EH (cell line): ENCODE measurements around the gene SCN5A.

Experiments used
- DNase-seq: peaks from one replicate; pipeline ENCODE4 v3.0.0-alpha.2; 2015; ENCODE audit warnings: low read depth

The SCN5A gene

DNA sequence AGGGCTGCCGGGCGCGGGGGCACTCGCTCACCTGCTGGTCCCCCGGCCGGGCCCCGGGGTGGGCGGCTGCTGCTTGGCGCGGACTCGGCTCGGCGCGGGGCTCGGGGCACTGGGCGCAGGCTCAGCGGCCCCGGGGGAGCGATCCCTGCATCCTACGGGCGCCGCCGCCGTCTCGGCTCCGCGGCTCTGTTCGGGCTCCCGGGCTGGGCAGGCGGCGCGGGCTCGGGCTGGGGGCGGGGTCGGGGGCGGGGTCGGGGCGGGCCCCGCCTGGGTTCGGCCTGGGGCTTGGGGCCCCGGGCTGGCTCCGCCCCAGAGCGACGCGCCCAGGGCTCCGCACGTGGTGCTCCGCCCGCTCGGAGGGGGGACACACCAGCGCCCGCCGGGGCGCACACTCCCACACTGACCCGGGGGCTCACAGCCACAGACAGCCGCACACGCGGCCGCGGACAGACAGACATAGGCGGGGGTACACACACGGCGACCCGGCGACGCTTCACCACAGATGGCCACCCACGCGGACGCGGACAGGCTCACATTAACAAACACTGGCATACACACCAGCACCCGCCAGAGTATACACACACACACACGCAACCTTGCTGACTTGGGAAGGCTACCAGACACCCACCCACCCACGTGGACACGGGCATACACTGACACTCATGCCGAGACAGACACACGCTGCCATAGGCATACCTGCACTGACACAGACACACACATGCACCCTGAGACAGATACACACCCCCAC is at the start of gene SCN5A:
SCN5A (minus strand) TSS at position 188 of the 748 bp plus-strand sequence. CDS start 16,380 bp downstream, outside the sequence.
- peak; percentile 47 for DNase-seq

GRCh38 chr3:38698760-38699159 is 49.3 kb upstream of the SCN5A start:
- no peak for DNase-seq

GRCh38 chr3:38698061-38698460 is 48.6 kb upstream of the SCN5A start:
- DNase-seq: no peak

- DNase-seq: no peak
Measured at GRCh38 chr3:38696034-38696433, 46.5 kb upstream of the SCN5A start.

GRCh38 chr3:38690185-38690584 is 40.7 kb upstream of the SCN5A start:
- DNase-seq: peak; percentile 11

DNA sequence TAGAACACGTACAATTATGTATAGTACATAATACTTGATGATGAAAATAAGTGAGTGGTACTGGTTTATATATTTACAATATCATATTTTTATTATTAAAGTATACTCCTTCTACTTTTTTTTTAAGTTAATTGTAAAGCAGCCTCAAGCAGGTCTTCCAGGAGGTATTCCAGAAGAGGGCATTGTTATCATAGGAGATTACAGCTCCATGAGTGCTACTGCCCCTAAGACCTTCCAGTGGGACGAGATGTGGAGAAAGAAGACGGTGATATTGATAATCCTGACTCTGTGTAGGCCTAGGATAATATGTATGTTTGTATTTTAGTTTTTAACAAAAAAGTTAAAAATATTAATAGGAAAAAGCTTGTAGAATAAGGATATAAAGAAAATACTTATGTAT is 40.3 kb upstream of the SCN5A start:
- DNase-seq: peak; percentile 17

- DNase-seq: no peak
Measured at GRCh38 chr3:38689346-38689745, 39.9 kb upstream of the SCN5A start.

DNA sequence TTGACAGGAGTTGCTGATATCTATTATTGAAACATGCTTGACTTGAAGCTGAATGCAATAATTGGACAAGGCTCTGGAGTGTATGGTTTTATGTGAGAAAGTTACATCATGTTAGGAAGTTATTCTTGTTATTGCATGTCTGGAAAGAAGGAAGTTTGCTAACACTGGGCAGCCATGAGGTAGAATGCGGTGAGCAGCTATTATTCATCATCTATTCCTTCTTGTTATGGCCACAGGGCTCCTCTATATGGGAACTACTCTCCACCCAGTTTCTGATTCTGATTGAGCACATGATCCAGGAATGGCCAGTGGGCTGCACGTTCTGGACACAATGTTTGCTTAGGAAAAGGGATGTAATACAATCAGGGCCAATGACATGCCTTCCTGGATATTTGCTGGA is 37.8 kb upstream of the SCN5A start:
- no peak for DNase-seq

DNA sequence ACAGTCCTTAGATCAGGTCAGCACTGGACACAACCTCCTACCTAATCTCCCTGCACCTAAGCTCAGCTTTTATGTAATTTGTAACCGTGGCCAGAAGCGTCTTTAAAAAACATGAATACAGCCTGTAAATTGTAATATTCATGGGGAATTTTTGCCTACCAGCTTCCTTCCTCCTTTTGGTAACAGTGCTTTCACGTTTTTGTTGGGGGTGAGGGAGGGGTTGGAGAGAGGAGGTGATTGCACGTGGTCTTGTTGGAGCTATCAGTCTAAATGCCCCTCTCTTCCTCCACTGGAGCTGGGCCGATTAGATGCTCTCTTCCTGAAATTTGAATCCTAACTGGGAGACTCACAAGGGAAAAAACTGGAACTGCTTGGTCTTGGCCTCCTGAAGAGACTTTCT is 35.1 kb upstream of the SCN5A start:
- no peak for DNase-seq

GRCh38 chr3:38669668-38670067 is 20.2 kb upstream of the SCN5A start:
- no peak for DNase-seq

DNA sequence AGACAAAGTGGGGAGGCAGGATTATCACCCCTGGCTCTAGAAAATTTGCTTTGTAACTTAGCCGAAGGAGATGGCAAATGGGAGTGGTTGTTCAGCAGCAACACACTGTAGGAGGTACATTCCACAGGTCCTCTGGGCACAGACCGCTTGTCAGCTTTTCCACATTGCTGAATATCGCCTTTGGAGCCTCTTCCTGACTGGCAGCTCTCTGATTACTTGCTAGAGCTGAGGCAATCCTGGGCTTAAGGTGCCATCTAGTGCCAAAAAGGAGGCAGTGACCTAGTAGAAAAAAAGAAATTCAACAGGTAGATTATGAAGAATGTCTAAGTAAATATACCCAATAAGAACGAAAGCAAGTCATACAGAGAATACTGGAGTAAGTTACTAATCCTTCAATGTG is 13.1 kb upstream of the SCN5A start:
- DNase-seq: peak; percentile 54

DNA sequence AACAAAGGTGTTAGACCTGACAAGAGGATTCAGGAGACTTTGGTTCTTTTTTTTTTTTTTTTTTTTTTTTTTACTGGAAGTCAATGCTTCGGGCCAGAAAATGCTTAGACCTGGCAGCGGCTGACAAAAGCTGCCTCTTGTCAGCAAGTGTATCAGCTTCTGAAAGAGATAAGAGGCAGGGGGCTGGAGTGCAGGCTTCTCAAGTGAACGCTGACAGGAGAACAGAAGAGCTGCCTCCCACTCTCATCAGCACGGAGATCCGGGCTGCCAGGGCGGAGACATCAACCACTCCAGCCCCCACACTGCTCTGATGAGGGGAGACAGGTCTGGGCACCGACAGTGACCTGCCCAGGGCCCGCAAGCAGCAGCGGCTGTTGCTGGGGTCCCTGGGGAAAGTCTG is 9.4 kb upstream of the SCN5A start:
- DNase-seq: no peak

DNA sequence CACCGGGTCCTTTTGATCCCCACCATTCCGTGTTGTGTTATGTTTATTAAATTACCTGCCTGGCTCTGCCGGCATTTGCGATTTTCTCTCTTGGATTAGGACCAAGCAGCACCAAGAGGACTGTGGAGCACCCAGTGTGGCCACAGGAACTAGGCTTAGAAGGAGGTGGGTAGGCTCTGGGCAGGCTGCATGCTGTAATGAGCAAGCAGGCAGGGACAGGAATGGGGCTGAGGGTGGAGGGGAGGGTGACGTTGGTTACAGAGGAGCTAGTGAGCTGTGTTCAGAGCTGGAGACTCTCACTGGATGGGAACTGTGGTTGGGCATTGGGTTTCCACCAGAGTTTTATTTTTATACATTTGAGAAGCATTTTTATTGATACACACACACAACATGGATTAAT is 7.9 kb upstream of the SCN5A start:
- no peak for DNase-seq

DNA sequence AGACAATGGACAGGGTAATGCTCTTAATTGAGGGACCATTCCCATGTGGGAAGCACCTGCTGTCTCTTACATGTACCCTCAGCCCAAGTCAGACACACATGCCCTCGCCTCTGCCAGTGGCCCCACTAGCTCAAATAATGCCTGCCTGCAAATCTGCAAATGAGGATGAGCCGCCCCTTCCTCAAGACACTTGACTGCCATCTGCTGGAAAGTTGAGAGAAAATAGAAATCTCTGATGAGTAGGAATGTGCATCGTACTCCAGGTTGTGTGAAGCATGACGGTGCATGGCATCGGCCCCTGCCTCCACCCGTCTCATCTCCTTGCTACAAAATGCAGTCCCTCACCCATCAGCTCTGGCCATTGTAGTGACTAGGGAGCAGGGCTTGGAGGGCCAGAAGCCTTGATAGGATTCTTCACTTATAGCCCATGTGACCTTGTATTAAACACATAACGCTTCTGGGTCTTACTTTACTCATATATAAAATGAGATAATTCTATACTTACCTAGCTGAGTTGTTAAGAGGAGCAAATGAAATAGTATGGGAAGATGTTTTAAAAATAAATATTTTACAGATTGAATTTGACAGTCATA is 6.3 kb upstream of the SCN5A start:
- peak; percentile 39 for DNase-seq

DNA sequence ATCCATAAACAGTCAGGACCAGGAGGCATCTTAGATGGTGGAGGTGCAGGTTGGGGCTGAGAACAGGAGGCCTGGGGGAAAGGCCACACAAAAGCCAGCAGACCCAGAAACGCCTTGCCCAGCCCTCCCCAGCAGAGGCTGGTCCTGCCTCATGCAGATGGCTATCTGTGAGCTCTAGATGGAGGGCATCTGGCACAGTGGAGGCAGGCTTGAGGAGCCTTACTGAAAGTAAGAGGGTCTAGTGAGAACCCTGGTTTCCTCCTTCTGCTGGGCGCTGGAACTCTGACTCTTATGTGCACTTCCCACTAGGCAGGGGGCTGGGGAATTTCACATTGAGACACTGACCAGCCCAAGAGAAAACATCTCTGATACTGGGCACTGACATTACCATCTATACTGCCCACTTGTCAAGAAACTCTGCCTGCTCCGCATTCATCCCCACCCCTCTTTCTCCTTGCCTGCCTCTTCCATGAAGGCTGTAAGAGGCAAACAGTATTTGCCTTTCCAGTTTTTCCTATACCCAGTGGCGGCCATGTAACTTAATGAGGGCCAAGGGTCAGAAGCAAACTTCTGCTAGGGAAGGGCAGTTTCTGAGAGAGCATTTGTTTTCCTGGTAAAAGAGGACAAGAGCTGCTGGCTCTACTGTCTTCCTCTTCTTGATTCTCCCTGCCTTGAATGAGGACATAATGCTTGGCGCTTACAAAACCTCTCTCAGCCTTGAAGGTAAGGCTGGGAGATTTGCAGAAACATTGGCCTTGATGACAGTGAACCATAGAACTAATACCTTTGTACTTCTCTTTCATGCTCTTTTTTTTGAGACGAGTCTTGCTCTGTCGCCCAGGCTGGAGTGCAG is 4.4 kb upstream of the SCN5A start:
- no peak for DNase-seq

DNA sequence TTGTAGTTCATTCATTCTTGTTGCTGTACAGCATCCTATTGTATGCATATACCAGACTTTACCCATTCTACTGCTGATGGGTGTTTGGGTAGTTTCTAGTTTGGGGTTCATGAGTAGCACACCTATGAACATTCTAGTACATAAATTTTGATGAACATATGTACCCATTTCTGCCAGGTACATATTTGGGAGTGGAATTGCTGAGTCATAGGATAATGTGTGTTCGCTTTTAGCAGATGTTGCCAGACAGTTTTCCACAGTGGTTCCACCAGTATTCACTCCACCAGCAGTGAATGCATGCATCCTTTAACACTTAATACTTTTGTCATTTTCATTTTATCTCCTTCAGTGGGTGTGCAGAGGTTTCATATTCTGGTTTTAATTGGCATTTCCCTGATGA is 3.4 kb upstream of the SCN5A start:
- no peak for DNase-seq

DNA sequence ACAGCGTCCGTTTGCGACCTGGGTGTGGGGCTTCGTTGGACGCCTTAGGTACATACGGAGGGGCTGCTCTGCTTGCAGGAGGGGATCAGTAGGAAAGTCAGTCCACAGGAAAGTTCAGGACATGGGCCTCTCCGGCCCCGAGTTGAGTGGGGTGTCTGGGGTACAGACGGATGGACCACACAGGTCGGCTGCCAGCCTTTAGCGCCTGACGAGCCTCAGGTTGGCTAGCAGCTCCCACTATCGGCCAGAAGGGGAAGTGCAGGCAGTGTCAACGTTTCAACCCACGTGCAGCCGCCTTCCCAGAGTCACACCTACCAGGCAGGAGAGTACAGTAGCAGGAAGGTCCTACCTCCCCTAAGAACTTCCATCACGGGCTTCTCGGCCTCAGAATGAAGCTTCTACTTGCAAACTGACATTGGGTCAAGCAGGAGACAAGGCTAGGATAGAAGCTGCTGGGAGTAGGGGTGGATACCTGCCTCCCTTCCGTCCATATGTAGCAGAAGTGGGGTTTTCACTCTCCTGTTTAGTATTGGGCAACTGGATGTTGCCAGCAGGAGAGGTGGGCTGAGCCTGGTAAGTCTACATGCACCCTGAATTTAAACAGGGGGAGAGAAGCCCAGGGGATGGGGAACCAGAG is 1.8 kb upstream of the SCN5A start:
- peak; percentile 63 for DNase-seq

- DNase-seq: no peak
Measured at GRCh38 chr3:38650248-38650951, 913 bp upstream of the SCN5A start.

GRCh38 chr3:38648659-38649499 is 608 bp downstream of the SCN5A start:
- DNase-seq: no peak

- DNase-seq: no peak
Measured at GRCh38 chr3:38648024-38648658, 1.3 kb downstream of the SCN5A start.
